ENCODE measurements around the gene PINK1.

The PINK1 gene

GRCh38 chr1:20621012-20621411 lies 12.2 kb upstream of the PINK1 start:
- H3K4me3 ChIP-seq (ENCODE audit: low read depth, low read length) = no peak overlapping the region
- DNase-seq (ENCODE audit: low read depth) = no peak
- TF ChIP-seq CTCF (IDR thresholded peaks at IDR 0.05; ENCODE audit: low read depth, low read length, missing control alignments) = no peak

- H3K4me3 ChIP-seq (ENCODE audit: low read depth, low read length) = no peak overlapping the region
- DNase-seq (ENCODE audit: low read depth) = no peak
- TF ChIP-seq CTCF (IDR thresholded peaks at IDR 0.05; ENCODE audit: low read depth, low read length, missing control alignments) = no peak
Observed at GRCh38 chr1:20624709-20625108, 8.5 kb upstream of the PINK1 start.

DNA sequence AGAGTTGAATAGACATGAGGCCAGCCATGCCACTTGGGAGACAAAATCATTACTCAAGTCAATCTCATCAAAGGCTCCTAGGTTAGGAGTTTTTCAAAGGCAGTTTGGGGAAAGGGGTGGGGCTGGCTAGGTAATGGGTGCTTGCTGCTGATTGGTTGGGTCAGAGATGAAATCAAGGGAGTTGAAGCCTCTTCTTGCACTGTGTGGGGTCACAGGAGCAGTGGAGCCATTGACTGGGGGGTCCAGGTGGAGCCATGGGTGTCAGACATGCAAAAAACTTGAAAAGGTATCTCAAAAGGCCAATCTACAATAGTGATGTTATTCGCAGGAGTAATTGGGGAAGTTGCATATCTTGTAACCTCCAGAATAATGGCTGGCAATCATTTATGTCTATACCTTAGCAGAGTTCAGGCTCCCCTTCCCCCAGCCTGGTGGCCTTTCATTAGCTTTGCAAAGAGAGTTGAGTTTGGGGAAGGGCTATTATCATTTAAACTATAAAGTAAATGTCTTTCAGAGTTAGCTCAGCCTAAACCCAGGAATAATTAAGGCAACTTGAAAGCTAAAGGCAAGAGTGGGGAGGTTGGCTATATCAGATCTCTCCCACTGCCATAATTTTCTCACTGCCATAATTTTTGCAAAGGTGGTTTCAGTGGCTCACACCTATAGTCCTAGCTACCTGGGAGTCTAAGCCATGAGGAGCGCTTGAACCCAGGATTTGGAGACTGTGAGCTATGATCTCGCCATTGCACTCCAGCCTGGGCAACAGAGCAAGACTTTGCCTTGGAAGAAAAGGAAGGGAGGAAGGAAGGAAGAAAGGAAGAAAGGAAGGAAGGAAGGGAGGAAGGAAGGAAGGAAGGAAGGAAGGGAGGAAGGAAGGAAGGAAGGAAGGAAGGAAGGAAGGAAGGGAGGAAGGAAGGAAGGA lies 7.8 kb upstream of the PINK1 start:
- no peak for TF ChIP-seq CTCF (IDR thresholded peaks at IDR 0.05; ENCODE audit: low read depth, low read length, missing control alignments)
- no peak overlapping the region for H3K4me3 ChIP-seq (ENCODE audit: low read depth, low read length)
- no peak for DNase-seq (ENCODE audit: low read depth)

- DNase-seq (ENCODE audit: low read depth) = no peak
- TF ChIP-seq CTCF (IDR thresholded peaks at IDR 0.05; ENCODE audit: low read depth, low read length, missing control alignments) = no peak
- no peak overlapping the region for H3K4me3 ChIP-seq (ENCODE audit: low read depth, low read length)
Observed at GRCh38 chr1:20626098-20626427, 7.2 kb upstream of the PINK1 start.

GRCh38 chr1:20626524-20626923 lies 6.7 kb upstream of the PINK1 start:
- no peak for DNase-seq (ENCODE audit: low read depth)
- no peak overlapping the region for H3K4me3 ChIP-seq (ENCODE audit: low read depth, low read length)
- TF ChIP-seq CTCF (IDR thresholded peaks at IDR 0.05; ENCODE audit: low read depth, low read length, missing control alignments) = no peak

DNA sequence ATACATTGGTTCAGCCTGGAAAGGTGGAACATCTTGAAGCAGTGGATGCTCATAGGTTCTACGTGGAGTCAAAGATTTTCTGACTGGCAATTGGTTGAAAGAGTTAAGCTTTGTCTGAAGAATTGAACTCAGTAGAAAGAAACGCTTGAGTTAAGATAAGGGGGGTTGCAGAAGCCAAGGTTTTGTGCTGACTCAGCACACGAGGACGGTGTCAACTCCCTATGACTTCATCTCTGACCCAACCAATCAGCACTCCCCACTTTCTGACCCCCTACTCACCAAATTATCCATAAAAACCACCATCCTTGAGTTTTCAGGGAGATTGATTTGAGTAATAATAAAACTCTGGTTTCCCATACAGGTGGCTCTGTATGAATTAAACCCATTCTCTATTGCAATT lies 2.5 kb upstream of the PINK1 start:
- no peak for DNase-seq (ENCODE audit: low read depth)
- no peak for TF ChIP-seq CTCF (IDR thresholded peaks at IDR 0.05; ENCODE audit: low read depth, low read length, missing control alignments)
- no peak overlapping the region for H3K4me3 ChIP-seq (ENCODE audit: low read depth, low read length)

- H3K4me3 ChIP-seq (ENCODE audit: low read depth, low read length) = no peak overlapping the region
- TF ChIP-seq CTCF (IDR thresholded peaks at IDR 0.05; ENCODE audit: low read depth, low read length, missing control alignments) = no peak
- DNase-seq (ENCODE audit: low read depth) = no peak
Observed at GRCh38 chr1:20632386-20632785, 872 bp upstream of the PINK1 start.
